Measurements from ENCODE around the gene PCK1. TPM values are rescaled to one million over a fixed set of nuclear protein-coding genes. Genes with fewer than 3 reads are reported as not detected.

The PCK1 gene
- total and polyA plus RNA-seq, 2 of the 8 experiments (the other 6 are each of a cell fraction or from before 2014, with no cell fraction given): not detected

- TF ChIP-seq CHD7 (IDR thresholded peaks at IDR 0.05; ENCODE audit: insufficient replicate concordance, low read length) (no peak), CREB1 (IDR thresholded peaks at IDR 0.05) (no peak), E2F6 (IDR thresholded peaks at IDR 0.05) (no peak), BRCA1 (IDR thresholded peaks at IDR 0.05; ENCODE audit: low read depth, low read length) (no peak), YY1 (IDR thresholded peaks at IDR 0.05; ENCODE audit: low read depth, low read length) (no peak), RFX5 (IDR thresholded peaks at IDR 0.05; ENCODE audit: borderline replicate concordance, low read depth, low read length) (no peak), TBP (IDR thresholded peaks at IDR 0.05; ENCODE audit: low read depth, low read length) (no peak), KDM5A (IDR thresholded peaks at IDR 0.05; ENCODE audit: low read length) (no peak), JUN (IDR thresholded peaks at IDR 0.05; ENCODE audit: low read depth, low read length) (no peak), TCF12 (IDR thresholded peaks at IDR 0.05; ENCODE audit: low read depth, low read length) (no peak), RXRA (IDR thresholded peaks at IDR 0.05; ENCODE audit: insufficient read depth, low read depth, low read length) (no peak), NRF1 (IDR thresholded peaks at IDR 0.05; ENCODE audit: low read depth, low read length) (no peak), HDAC6 (IDR thresholded peaks at IDR 0.05; ENCODE audit: low read depth, low read length) (no peak)
These were observed 15.1 kb downstream of the PCK1 start (continued) for GRCh38 chr20:57576002-57576401.

Data from H1 (cell line).